ENCODE data around the gene ARHGAP10. TPM values are rescaled to one million over a fixed set of nuclear protein-coding genes. Genes with fewer than 3 reads are reported as not detected.
"Not testable (repeated sequence)": the region's sequence is repeated elsewhere in the genome, so short reads cannot be mapped to it uniquely, and the experiment has no call there.

The ARHGAP10 gene
- total and polyA plus RNA-seq, 4 experiments from 2014 or later: 6.4 to 8.3 (median 7.8) TPM

DNA sequence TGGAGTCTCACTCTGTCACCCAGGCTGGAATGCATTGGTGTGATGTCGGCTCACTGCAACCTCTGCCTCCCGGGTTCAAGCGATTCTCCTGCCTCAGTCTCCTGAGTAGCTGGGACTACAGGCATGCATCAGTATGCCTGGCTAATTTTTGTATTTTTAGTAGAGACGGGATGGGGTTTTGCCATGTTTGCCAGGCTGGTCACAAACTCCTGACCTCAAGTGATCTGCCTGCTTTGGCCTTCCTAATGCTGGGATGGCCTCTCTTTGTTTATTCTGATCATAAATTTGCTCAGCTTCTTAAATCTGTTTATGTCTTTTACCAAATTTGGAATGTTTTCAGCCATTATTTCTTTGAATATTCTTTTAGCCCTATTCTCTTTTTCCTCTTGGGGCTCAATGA, 67.2 kb downstream of the ARHGAP10 start:
- CTCF ChIA-PET (ENCODE audit: partially characterized antibody); H3K9me3 Mint-ChIP-seq; H3K36me3 Mint-ChIP-seq; H3K27ac ChIP-seq (ENCODE audit: low read depth, low read length); H3K27me3 ChIP-seq (ENCODE audit: insufficient read depth, low read length); H3K4me3 ChIP-seq (ENCODE audit: low read length in 2 of 2); H3K36me3 ChIP-seq (ENCODE audit: insufficient read depth, low read length); H3K4me3 Mint-ChIP-seq; intact Hi-C loops (cut with micrococcal nuclease); H3K9me3 ChIP-seq (ENCODE audit: control insufficient read depth in 1 of 2, low read length in 2 of 2); POLR2A ChIA-PET (ENCODE audit: partially characterized antibody); DNase-seq; H3K27me3 Mint-ChIP-seq: not testable (repeated sequence)
- H3K27ac Mint-ChIP-seq: peak overlapping the region in 3 of 7 donors; percentile 26 to 93 (median 88)
- peaks cover 24 to 36% (median 33%) of the 10 kb centered on the region in 4 donors for H3K4me1 Mint-ChIP-seq
- H3K4me1 ChIP-seq (ENCODE audit: insufficient read depth, low read length): peaks cover 35% of the 10 kb centered on the region

DNA sequence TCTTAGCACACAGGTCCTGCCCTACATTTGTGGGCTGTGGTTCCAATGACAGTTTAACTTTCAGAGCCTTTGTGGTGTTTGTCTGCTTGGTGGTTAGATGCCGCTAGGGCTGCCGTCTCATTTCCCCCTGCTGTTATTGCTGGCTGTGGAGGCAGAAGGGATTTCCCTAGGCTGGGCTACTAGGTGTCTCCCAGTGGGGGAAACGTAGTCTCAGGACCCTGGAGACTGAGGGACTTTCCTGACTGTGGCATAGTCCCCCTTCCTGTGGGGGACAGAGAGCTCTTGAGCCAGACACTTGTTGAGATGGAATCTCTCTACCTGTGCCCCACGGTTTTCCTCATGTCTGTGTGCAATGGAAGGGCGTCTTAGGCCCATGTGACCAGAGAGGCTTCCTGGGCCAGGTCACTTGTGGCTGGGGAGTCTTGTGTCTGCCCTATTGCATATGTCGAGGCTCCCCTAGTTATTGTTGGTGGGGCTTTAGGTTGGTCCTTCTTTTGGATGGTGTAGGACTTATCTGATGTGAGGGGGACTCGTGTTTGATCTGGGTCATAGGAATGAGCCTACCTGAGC, 68.2 kb downstream of the ARHGAP10 start:
- no peak overlapping the region for H3K4me3 ChIP-seq (ENCODE audit: low read length in 2 of 2)
- H3K4me1 Mint-ChIP-seq: peaks cover 19 to 27% (median 25%) of the 10 kb centered on the region in 4 donors
- POLR2A ChIA-PET (ENCODE audit: partially characterized antibody): interaction anchor here (0.6 to 1.4 kb wide), 2 partner anchors 13 to 15 kb away, joined by 3 read pairs; no protein-coding TSS in a partner anchor

GRCh38 chr4:147801820-147802219, 69.9 kb downstream of the ARHGAP10 start:
- peak overlapping the region in 3 of 7 donors; percentile 3 to 51 (median 8) for H3K27ac Mint-ChIP-seq
- ChIA-PET CTCF (ENCODE audit: partially characterized antibody) (interaction anchor here (1.3 kb wide), 2 partner anchors 10 to 65 kb away, joined by 3 to 4 read pairs; no protein-coding TSS in a partner anchor), POLR2A (ENCODE audit: partially characterized antibody) (no interaction called here)
- H3K36me3 ChIP-seq (ENCODE audit: insufficient read depth, low read length): no peaks in the 10 kb centered on the region
- peaks cover 16 to 24% (median 20%) of the 10 kb centered on the region in 4 donors for H3K4me1 Mint-ChIP-seq
- no peak overlapping the region for H3K27ac ChIP-seq (ENCODE audit: low read depth, low read length)
- DNase-seq: no peak
- no peak overlapping the region for H3K4me3 Mint-ChIP-seq
- H3K4me1 ChIP-seq (ENCODE audit: insufficient read depth, low read length): peaks cover 22% of the 10 kb centered on the region
- intact Hi-C loops (cut with micrococcal nuclease): no loop called here
- no peaks in the 10 kb centered on the region for H3K27me3 Mint-ChIP-seq
- no peaks in the 10 kb centered on the region for H3K36me3 Mint-ChIP-seq
- H3K9me3 Mint-ChIP-seq: peaks cover 0 to 2% (median 0%) of the 10 kb centered on the region in 8 donors
- no peaks in the 10 kb centered on the region for H3K9me3 ChIP-seq (ENCODE audit: control insufficient read depth in 1 of 2, low read length in 2 of 2)
- no peak overlapping the region for H3K4me3 ChIP-seq (ENCODE audit: low read length in 2 of 2)
- no peaks in the 10 kb centered on the region for H3K27me3 ChIP-seq (ENCODE audit: insufficient read depth, low read length)

More for the DNA sequence above, 68.2 kb downstream of the ARHGAP10 start:
- Mint-ChIP-seq H3K9me3 (no peaks in the 10 kb centered on the region), H3K4me3 (peak overlapping the region; percentile 40 to 67 (median 60)), H3K27me3 (no peaks in the 10 kb centered on the region), H3K27ac (peak overlapping the region; percentile 51 to 96 (median 88)), H3K36me3 (no peaks in the 10 kb centered on the region)
- Histone ChIP-seq H3K4me1 (ENCODE audit: insufficient read depth, low read length) (peaks cover 25% of the 10 kb centered on the region), H3K27me3 (ENCODE audit: insufficient read depth, low read length) (no peaks in the 10 kb centered on the region), H3K27ac (ENCODE audit: low read depth, low read length) (no peak overlapping the region), H3K36me3 (ENCODE audit: insufficient read depth, low read length) (no peaks in the 10 kb centered on the region), H3K9me3 (ENCODE audit: control insufficient read depth in 1 of 2, low read length in 2 of 2) (no peaks in the 10 kb centered on the region)
- intact Hi-C loops (cut with micrococcal nuclease): no loop called here
- peak; percentile 67 to 86 (median 73) for DNase-seq
- CTCF ChIA-PET (ENCODE audit: partially characterized antibody): interaction anchor here (0.9 to 1.0 kb wide), 2 partner anchors 64 to 67 kb away, joined by 3 read pairs; no protein-coding TSS in a partner anchor

- Mint-ChIP-seq H3K27ac (peak overlapping the region in 2 of 7 donors; percentile 8 to 51), H3K4me1 (peaks cover 16 to 24% (median 20%) of the 10 kb centered on the region in 4 donors), H3K27me3 (no peaks in the 10 kb centered on the region), H3K9me3 (peaks cover 0 to 2% (median 0%) of the 10 kb centered on the region in 8 donors), H3K4me3 (no peak overlapping the region), H3K36me3 (no peaks in the 10 kb centered on the region)
- no peak overlapping the region for H3K4me3 ChIP-seq (ENCODE audit: low read length in 2 of 2)
- no peaks in the 10 kb centered on the region for H3K9me3 ChIP-seq (ENCODE audit: control insufficient read depth in 1 of 2, low read length in 2 of 2)
- intact Hi-C loops (cut with micrococcal nuclease): no loop called here
- H3K36me3 ChIP-seq (ENCODE audit: insufficient read depth, low read length): no peaks in the 10 kb centered on the region
- no peaks in the 10 kb centered on the region for H3K27me3 ChIP-seq (ENCODE audit: insufficient read depth, low read length)
- ChIA-PET POLR2A (ENCODE audit: partially characterized antibody) (no interaction called here), CTCF (ENCODE audit: partially characterized antibody) (interaction anchor here (1.3 kb wide), 2 partner anchors 10 to 65 kb away, joined by 3 to 4 read pairs; no protein-coding TSS in a partner anchor)
- H3K27ac ChIP-seq (ENCODE audit: low read depth, low read length): no peak overlapping the region
- peaks cover 22% of the 10 kb centered on the region for H3K4me1 ChIP-seq (ENCODE audit: insufficient read depth, low read length)
- DNase-seq: no peak
These were observed 70.5 kb downstream of the ARHGAP10 start for GRCh38 chr4:147802346-147802745.

DNA sequence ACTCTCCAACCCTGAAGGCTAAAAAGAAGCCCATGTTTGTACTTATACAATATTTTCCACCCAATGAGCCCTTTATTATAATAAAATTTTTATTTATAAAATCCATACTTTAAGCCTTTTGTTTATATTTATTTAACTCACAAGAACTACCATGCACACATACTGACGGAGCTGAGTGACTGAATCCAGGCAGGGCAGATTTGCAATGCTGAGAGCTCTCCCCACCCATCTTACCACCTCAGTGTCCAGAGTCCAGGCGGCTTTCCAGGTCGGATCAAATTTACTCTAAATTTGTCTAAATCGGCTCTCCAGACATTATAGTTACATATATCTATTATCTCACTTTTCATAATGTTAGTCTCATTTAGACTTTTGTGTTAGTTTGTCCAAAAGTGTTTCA, 74.1 kb downstream of the ARHGAP10 start:
- no peak overlapping the region for H3K27ac Mint-ChIP-seq

GRCh38 chr4:147808447-147808846, 76.6 kb downstream of the ARHGAP10 start:
- intact Hi-C loops (cut with micrococcal nuclease): no loop called here
- ChIA-PET POLR2A (ENCODE audit: partially characterized antibody) (no interaction called here), CTCF (ENCODE audit: partially characterized antibody) (no interaction called here)
- H3K27me3 Mint-ChIP-seq: no peaks in the 10 kb centered on the region
- Histone ChIP-seq H3K9me3 (ENCODE audit: control insufficient read depth in 1 of 2, low read length in 2 of 2) (no peaks in the 10 kb centered on the region), H3K4me1 (ENCODE audit: insufficient read depth, low read length) (no peaks in the 10 kb centered on the region), H3K27me3 (ENCODE audit: insufficient read depth, low read length) (no peaks in the 10 kb centered on the region), H3K27ac (ENCODE audit: low read depth, low read length) (no peak overlapping the region), H3K36me3 (ENCODE audit: insufficient read depth, low read length) (no peaks in the 10 kb centered on the region), H3K4me3 (ENCODE audit: low read length in 2 of 2) (no peak overlapping the region)
- H3K27ac Mint-ChIP-seq: no peak overlapping the region
- peaks cover 0 to 5% (median 3%) of the 10 kb centered on the region in 4 donors for H3K4me1 Mint-ChIP-seq
- DNase-seq: no peak
- H3K36me3 Mint-ChIP-seq: peaks cover 0 to 3% of the 10 kb centered on the region in 2 donors
- H3K4me3 Mint-ChIP-seq: no peak overlapping the region
- H3K9me3 Mint-ChIP-seq: peaks cover 0 to 2% (median 0%) of the 10 kb centered on the region in 8 donors

More for the DNA sequence above, 74.1 kb downstream of the ARHGAP10 start:
- Mint-ChIP-seq H3K4me1 (peaks cover 0 to 9% (median 4%) of the 10 kb centered on the region in 4 donors), H3K27me3 (no peaks in the 10 kb centered on the region), H3K36me3 (peaks cover 0 to 1% of the 10 kb centered on the region in 2 donors), H3K4me3 (no peak overlapping the region), H3K9me3 (peaks cover 0 to 2% (median 0%) of the 10 kb centered on the region in 8 donors)
- ChIA-PET POLR2A (ENCODE audit: partially characterized antibody) (no interaction called here), CTCF (ENCODE audit: partially characterized antibody) (no interaction called here)
- intact Hi-C loops (cut with micrococcal nuclease): no loop called here
- Histone ChIP-seq H3K36me3 (ENCODE audit: insufficient read depth, low read length) (no peaks in the 10 kb centered on the region), H3K27ac (ENCODE audit: low read depth, low read length) (no peak overlapping the region), H3K4me1 (ENCODE audit: insufficient read depth, low read length) (peaks cover 2% of the 10 kb centered on the region), H3K9me3 (ENCODE audit: control insufficient read depth in 1 of 2, low read length in 2 of 2) (no peaks in the 10 kb centered on the region), H3K4me3 (ENCODE audit: low read length in 2 of 2) (no peak overlapping the region), H3K27me3 (ENCODE audit: insufficient read depth, low read length) (no peaks in the 10 kb centered on the region)
- DNase-seq: no peak

- Mint-ChIP-seq H3K27ac (no peak overlapping the region), H3K36me3 (peaks cover 0 to 3% of the 10 kb centered on the region in 2 donors), H3K27me3 (no peaks in the 10 kb centered on the region), H3K4me3 (no peak overlapping the region), H3K9me3 (peaks cover 0 to 2% (median 0%) of the 10 kb centered on the region in 8 donors), H3K4me1 (peaks cover 0 to 5% (median 1%) of the 10 kb centered on the region in 4 donors)
- intact Hi-C loops (cut with micrococcal nuclease): no loop called here
- Histone ChIP-seq H3K27me3 (ENCODE audit: insufficient read depth, low read length) (no peaks in the 10 kb centered on the region), H3K4me3 (ENCODE audit: low read length in 2 of 2) (no peak overlapping the region), H3K36me3 (ENCODE audit: insufficient read depth, low read length) (no peaks in the 10 kb centered on the region), H3K9me3 (ENCODE audit: control insufficient read depth in 1 of 2, low read length in 2 of 2) (no peaks in the 10 kb centered on the region), H3K27ac (ENCODE audit: low read depth, low read length) (no peak overlapping the region), H3K4me1 (ENCODE audit: insufficient read depth, low read length) (no peaks in the 10 kb centered on the region)
- ChIA-PET POLR2A (ENCODE audit: partially characterized antibody) (no interaction called here), CTCF (ENCODE audit: partially characterized antibody) (no interaction called here)
- DNase-seq: no peak
These were observed 77.3 kb downstream of the ARHGAP10 start for GRCh38 chr4:147809211-147809610.
